Cardiac muscle cell (in vitro differentiated cells and primary cell): ENCODE results near the gene EMSY. TPM values are rescaled to one million over a fixed set of nuclear protein-coding genes. Genes with fewer than 3 reads are reported as not detected.

Experiments used
- DNase-seq, 2 donors: peaks; one replicate each; pipeline versions ENCODE4 v3.0.0 to v3.0.0-alpha.2; 2010 to 2017; ENCODE audit warnings: low read depth in 1 of 2, low spot score in 1 of 2
- H3K27ac ChIP-seq: fragments of 200-600 bp; sonication (generic); 2 replicates; pipeline ENCODE4 v1.5.1; 2016
- H3K27me3 ChIP-seq: fragments of 200-600 bp; sonication (generic); 2 replicates; pipeline ENCODE4 v1.6.0; 2016; ENCODE audit warnings: control low read depth
- H3K36me3 ChIP-seq: fragments of 200-600 bp; sonication (generic); 2 replicates; pipeline ENCODE4 v1.5.1; 2016; ENCODE audit warnings: control low read depth
- H3K4me1 ChIP-seq: fragments of 200-600 bp; sonication (generic); 2 replicates; pipeline ENCODE4 v1.8.1; 2017; ENCODE audit warnings: low read depth, mild to moderate bottlenecking, mixed run types
- H3K4me3 ChIP-seq: fragments of 200-600 bp; sonication (generic); 2 replicates; pipeline ENCODE4 v1.5.1; 2016; ENCODE audit warnings: mild to moderate bottlenecking
- H3K9me3 ChIP-seq: fragments of 200-600 bp; sonication (generic); 2 replicates; pipeline ENCODE4 v1.5.1; 2017; ENCODE audit warnings: low read depth, mild to moderate bottlenecking, control low read depth
- CTCF ChIP-seq: IDR thresholded peaks from 2 replicates; pipeline ENCODE4 v1.5.1; 2012; ENCODE audit warnings: low read depth, mild to moderate bottlenecking, low read length
- polyA plus RNA-seq: library from polyadenylated mRNA; unstranded; fragments of >200 nt; fragmentation: Nextera tagmentation; extraction: Ambion mirVana; gene quantifications from 2 replicates; pipeline ENCODE4 v1.2.1, GENCODE V29; 2016
- total RNA-seq: library from RNA; depleted of rRNA; stranded (reverse); fragments of >200 nt; gene quantifications from 2 replicates; pipeline ENCODE4 v1.2.3, GENCODE V29; 2016

The EMSY gene
- total and polyA plus RNA-seq, 2 experiments from 2014 or later: 16.2 to 74.4 TPM

- Histone ChIP-seq H3K27ac (no peak overlapping the region), H3K27me3 (no peaks in the 10 kb centered on the region), H3K36me3 (no peaks in the 10 kb centered on the region), H3K4me3 (no peak overlapping the region), H3K9me3 (no peaks in the 10 kb centered on the region), H3K4me1 (peaks cover 3% of the 10 kb centered on the region)
- no peak for TF ChIP-seq CTCF
- DNase-seq: no peak
Observed at GRCh38 chr11:76406359-76406758, 38.5 kb upstream of the EMSY start.

GRCh38 chr11:76408171-76408965, 36.5 kb upstream of the EMSY start:
- peaks cover 3% of the 10 kb centered on the region for H3K4me1 ChIP-seq
- no peak overlapping the region for H3K4me3 ChIP-seq
- H3K27ac ChIP-seq: no peak overlapping the region
- no peaks in the 10 kb centered on the region for H3K27me3 ChIP-seq
- no peaks in the 10 kb centered on the region for H3K9me3 ChIP-seq
- TF ChIP-seq CTCF: no peak
- no peak for DNase-seq
- no peaks in the 10 kb centered on the region for H3K36me3 ChIP-seq

- no peaks in the 10 kb centered on the region for H3K9me3 ChIP-seq
Observed at GRCh38 chr11:76410851-76411357, 33.9 kb upstream of the EMSY start.

GRCh38 chr11:76415073-76415472, 29.7 kb upstream of the EMSY start:
- Histone ChIP-seq H3K36me3 (no peaks in the 10 kb centered on the region), H3K4me3 (no peak overlapping the region), H3K9me3 (no peaks in the 10 kb centered on the region), H3K27me3 (no peaks in the 10 kb centered on the region), H3K4me1 (no peaks in the 10 kb centered on the region), H3K27ac (no peak overlapping the region)
- TF ChIP-seq CTCF: no peak
- no peak for DNase-seq

More at GRCh38 chr11:76410851-76411357, 33.9 kb upstream of the EMSY start:
- no peak overlapping the region for H3K27ac ChIP-seq
- peaks cover 3% of the 10 kb centered on the region for H3K4me1 ChIP-seq
- no peaks in the 10 kb centered on the region for H3K36me3 ChIP-seq
- H3K27me3 ChIP-seq: no peaks in the 10 kb centered on the region
- no peak for DNase-seq
- H3K4me3 ChIP-seq: no peak overlapping the region
- no peak for TF ChIP-seq CTCF

- Histone ChIP-seq H3K27me3 (no peaks in the 10 kb centered on the region), H3K9me3 (no peaks in the 10 kb centered on the region), H3K27ac (no peak overlapping the region), H3K4me1 (no peaks in the 10 kb centered on the region), H3K4me3 (no peak overlapping the region), H3K36me3 (no peaks in the 10 kb centered on the region)
- TF ChIP-seq CTCF: peak; percentile 35
- DNase-seq: peak in 1 of 2 donors; percentile 3
Observed at GRCh38 chr11:76419896-76420295, 24.9 kb upstream of the EMSY start.
